Natural killer cell (primary cell): Measurements from ENCODE around the gene MGST3. TPM values are rescaled to one million over a fixed set of nuclear protein-coding genes. Genes with fewer than 3 reads are reported as not detected.

ENCODE experiments used
- ATAC-seq, 3 donors: fragments of 150-1000 bp in 2 of 3; fragments of 200-7000 bp in 1 of 3; cut with Tn5 transposase; 1 replicate in 1 of 3; 2 replicates in 2 of 3; pipeline ENCODE4 v1.10.0; 2021; ENCODE audit warnings: mild to moderate bottlenecking in 2 of 3, moderate library complexity in 2 of 3
- DNase-seq, 2 donors: peaks; one replicate each; pipeline versions ENCODE4 v3.0.0 to v3.0.0-alpha.2; 2013 to 2021; ENCODE audit warnings: mixed read lengths in 1 of 2
- H3K27ac ChIP-seq: one replicate; pipeline ENCODE4 v1.5.1; 2013; ENCODE audit warnings: mild to moderate bottlenecking, low read length
- H3K27me3 ChIP-seq: one replicate; pipeline ENCODE4 v1.6.1; 2013; ENCODE audit warnings: low read length; ENCODE audit not compliant: control insufficient read depth, insufficient read depth
- H3K36me3 ChIP-seq: one replicate; pipeline ENCODE4 v1.6.1; 2013; ENCODE audit warnings: low read length; ENCODE audit not compliant: control insufficient read depth, insufficient read depth
- H3K4me1 ChIP-seq: one replicate; pipeline ENCODE4 v1.6.1; 2013; ENCODE audit warnings: low read length; ENCODE audit not compliant: control insufficient read depth, insufficient read depth
- H3K4me3 ChIP-seq: one replicate; pipeline ENCODE4 v1.5.1; 2013; ENCODE audit warnings: low read length
- H3K9me3 ChIP-seq: one replicate; pipeline ENCODE4 v1.6.1; 2013; ENCODE audit warnings: low read length; ENCODE audit not compliant: control insufficient read depth, insufficient read depth
- H3K27ac Mint-ChIP-seq, 2 donors: one replicate each; pipeline ENCODE4 v1.8.0; 2022; ENCODE audit warnings: mild to moderate bottlenecking in 2 of 2, mixed read lengths in 2 of 2, moderate library complexity in 1 of 2
- H3K27me3 Mint-ChIP-seq, 2 donors: one replicate each; pipeline ENCODE4 v1.8.0; 2022; ENCODE audit warnings: low read depth in 2 of 2, mixed read lengths in 2 of 2
- H3K36me3 Mint-ChIP-seq: one replicate; pipeline ENCODE4 v1.8.0; 2022; ENCODE audit warnings: mixed read lengths
- H3K4me1 Mint-ChIP-seq, 2 donors: one replicate each; pipeline ENCODE4 v1.8.0; 2022; ENCODE audit warnings: mixed read lengths in 2 of 2
- H3K4me3 Mint-ChIP-seq: one replicate; pipeline ENCODE4 v1.8.0; 2022; ENCODE audit warnings: mild to moderate bottlenecking, moderate library complexity, mixed read lengths
- H3K9me3 Mint-ChIP-seq, 2 donors: one replicate each; pipeline ENCODE4 v1.8.0; 2022; ENCODE audit warnings: mixed read lengths in 2 of 2
- CTCF ChIP-seq: fragments of 200-600 bp; IDR thresholded peaks from one replicate; pipeline ENCODE4 v1.8.0; 2022; ENCODE audit warnings: antibody characterized with exemption
- WGBS: methylation state at CpG from one replicate; pipeline ENCODE4 v1.1.7; 2013; ENCODE audit warnings: missing lambda C conversion rate; ENCODE audit not compliant: insufficient coverage; 5-methylcytosine and 5-hydroxymethylcytosine counted together
- intact Hi-C: fragments of 100-400 bp; cut with micrococcal nuclease; formaldehyde crosslinking; loops from one replicate; pipeline ENCODE4 v1.14.2; 2022
- total RNA-seq, 4 donors: library from RNA; stranded (reverse); fragments of 120-200 nt in 1 of 4; gene quantifications; one replicate each; pipeline versions ENCODE4 v1.2.3 to v1.2.4, GENCODE V29; 2013 to 2022

MGST3 gene
- total RNA-seq, 3 donors from 2014 or later (not counting 1 experiment from before 2014, with no cell fraction given) = 27.2 to 34.3 (median 29.0) TPM

- Histone ChIP-seq H3K27ac (no peak overlapping the region), H3K4me1 (no peaks in the 10 kb centered on the region), H3K36me3 (no peaks in the 10 kb centered on the region), H3K9me3 (no peaks in the 10 kb centered on the region), H3K27me3 (no peaks in the 10 kb centered on the region), H3K4me3 (no peak overlapping the region)
- H3K4me3 Mint-ChIP-seq = no peak overlapping the region
- H3K27me3 Mint-ChIP-seq = no peaks in the 10 kb centered on the region
- WGBS = 95% methylated on average over 1 of the region's 1 CpG
- no peak for DNase-seq
- no peak overlapping the region for H3K27ac Mint-ChIP-seq
- intact Hi-C loops = no loop called here
- no peak for TF ChIP-seq CTCF
- ATAC-seq = no peak
- H3K9me3 Mint-ChIP-seq = no peaks in the 10 kb centered on the region
- no peaks in the 10 kb centered on the region for H3K36me3 Mint-ChIP-seq
- peaks cover 0 to 7% of the 10 kb centered on the region in 2 donors for H3K4me1 Mint-ChIP-seq
Observed at GRCh38 chr1:165639821-165640623, 9.0 kb downstream of the MGST3 start.

DNA sequence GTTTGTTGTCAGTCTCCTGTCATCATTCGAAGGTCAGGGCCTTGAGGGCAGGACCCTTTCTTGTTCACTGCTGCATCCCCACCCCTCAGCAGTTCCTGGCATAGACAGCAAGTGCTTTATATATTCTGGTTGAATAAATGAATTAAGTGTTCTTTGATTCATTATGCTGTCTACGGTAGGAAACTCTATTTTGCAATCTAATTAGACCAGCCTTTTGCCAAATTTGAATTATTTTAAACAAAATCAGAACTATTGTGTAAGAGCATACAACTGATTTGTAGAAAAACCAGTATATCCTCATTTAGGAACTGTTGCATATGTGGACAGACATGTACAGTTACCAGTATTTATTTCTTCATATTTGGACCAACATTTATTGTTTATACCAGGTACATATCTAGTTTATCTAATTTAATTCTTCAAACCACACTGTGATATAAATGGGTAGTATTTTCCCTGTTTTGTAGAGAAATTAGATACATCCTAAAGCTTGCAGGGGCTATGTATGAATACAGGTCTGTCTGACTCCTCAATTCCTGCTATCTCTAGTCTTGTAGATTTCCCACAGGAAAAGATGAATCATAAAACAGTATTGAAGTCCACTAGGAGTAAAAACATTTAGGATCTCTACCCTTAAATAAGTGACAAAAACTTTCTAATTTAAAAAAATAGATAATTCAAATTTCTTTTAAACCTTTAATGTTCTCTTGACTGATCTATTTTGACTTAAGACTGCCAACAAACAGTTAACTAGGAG is 10.4 kb downstream of the MGST3 start:
- H3K4me3 ChIP-seq = no peak overlapping the region
- H3K27me3 ChIP-seq = no peaks in the 10 kb centered on the region
- Mint-ChIP-seq H3K4me3 (no peak overlapping the region), H3K27ac (no peak overlapping the region), H3K4me1 (peaks cover 8 to 14% of the 10 kb centered on the region in 2 donors), H3K36me3 (no peaks in the 10 kb centered on the region), H3K27me3 (no peaks in the 10 kb centered on the region), H3K9me3 (no peaks in the 10 kb centered on the region)
- no peaks in the 10 kb centered on the region for H3K9me3 ChIP-seq
- no peaks in the 10 kb centered on the region for H3K36me3 ChIP-seq
- no peak overlapping the region for H3K27ac ChIP-seq
- no peak for TF ChIP-seq CTCF
- peaks cover 4% of the 10 kb centered on the region for H3K4me1 ChIP-seq
- WGBS = 92% methylated on average over 1 of the region's 2 CpGs
- no peak for ATAC-seq
- intact Hi-C loops = no loop called here
- DNase-seq = no peak

DNA sequence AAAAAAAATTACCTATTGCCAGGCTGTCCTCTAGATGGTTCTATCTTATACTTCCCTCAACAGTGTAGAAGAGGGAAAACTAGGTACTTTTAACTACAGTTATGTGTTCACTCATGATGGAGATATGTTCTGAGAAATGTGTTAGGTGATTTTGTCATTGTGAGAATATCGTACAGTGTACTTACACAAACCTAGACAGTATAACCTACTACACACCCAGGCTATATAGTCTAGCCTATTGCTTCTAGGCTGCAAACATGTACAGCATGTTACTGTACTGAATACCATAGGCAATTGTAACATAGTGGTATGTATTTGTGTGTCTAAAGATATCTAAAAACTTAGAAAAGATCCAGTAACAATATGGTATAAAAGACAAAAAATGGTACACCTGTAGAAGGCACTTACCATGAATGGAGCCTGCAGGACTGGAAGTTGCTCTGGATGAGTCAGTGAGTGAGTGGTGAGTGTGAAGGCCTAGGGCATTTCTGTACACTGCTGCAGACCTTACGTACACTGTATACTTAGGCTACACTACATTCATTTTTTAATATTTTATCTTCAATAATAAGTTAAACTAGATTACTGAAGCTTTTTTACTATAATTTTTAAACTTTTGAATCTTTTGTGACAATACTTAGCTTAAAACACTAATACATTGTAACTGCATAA is 13.2 kb downstream of the MGST3 start:
- no peak overlapping the region for H3K27ac ChIP-seq
- no peaks in the 10 kb centered on the region for H3K9me3 ChIP-seq
- no peak overlapping the region for H3K27ac Mint-ChIP-seq
- intact Hi-C loops = no loop called here
- H3K36me3 ChIP-seq = no peaks in the 10 kb centered on the region
- H3K4me3 ChIP-seq = no peak overlapping the region
- WGBS = no CpG with 5 or more reads among the region's 2 CpGs
- no peak for TF ChIP-seq CTCF
- H3K4me1 Mint-ChIP-seq = peaks cover 13 to 22% of the 10 kb centered on the region in 2 donors
- no peak for ATAC-seq
- no peak for DNase-seq
- H3K36me3 Mint-ChIP-seq = no peaks in the 10 kb centered on the region
- H3K4me1 ChIP-seq = peaks cover 4% of the 10 kb centered on the region
- H3K9me3 Mint-ChIP-seq = no peaks in the 10 kb centered on the region
- H3K27me3 ChIP-seq = no peaks in the 10 kb centered on the region
- no peaks in the 10 kb centered on the region for H3K27me3 Mint-ChIP-seq
- no peak overlapping the region for H3K4me3 Mint-ChIP-seq
